HCT116 (cell line): ENCODE data around the gene NAA80. TPM values are rescaled to one million over a fixed set of nuclear protein-coding genes. Genes with fewer than 3 reads are reported as not detected.

Experiments used
- ATAC-seq: fragments of 200-7000 bp; cut with Tn5 transposase; 2 replicates; pipeline ENCODE4 v1.9.1; 2020; ENCODE audit warnings: mild to moderate bottlenecking, moderate library complexity
- BruUV-seq: library from RNA; stranded (reverse); fragments of 400-500 nt; replicated peaks from 2 replicates; lab custom pipeline; 2021; lab: Mats Ljungman, UMichigan
- CTCF ChIA-PET: fragments of 300-600 bp; sonication (Branson Sonifier 250); formaldehyde crosslinking; loops from one replicate; lab custom pipeline; 2021; ENCODE audit warnings: antibody characterized with exemption; lab: Charles Lee
- POLR2A ChIA-PET: fragments of 300-600, 350-600 bp; sonication (Branson Sonifier 250); formaldehyde crosslinking; loops from one replicate; lab custom pipeline; 2021; ENCODE audit warnings: antibody characterized with exemption; lab: Charles Lee
- RAD21 ChIA-PET, 2 experiments: fragments of 300-600 bp; sonication (Branson Sonifier 250); formaldehyde crosslinking; loops; one replicate each; lab custom pipeline; 2023; ENCODE audit warnings: low total read pairs in 2 of 2; ENCODE audit not compliant: uncharacterized antibody in 2 of 2, unreplicated experiment in 2 of 2, low non-redundant PET in 1 of 2; lab: Charles Lee
- DNase-seq: peaks from one replicate; pipeline ENCODE4 v3.0.0-alpha.2; 2010; ENCODE audit warnings: low read depth, low spot score
- H2AFZ ChIP-seq: fragments of 200-600 bp; shearing (Covaris generic), sonication (generic); 2 replicates; pipeline ENCODE4 v1.6.1; 2017; ENCODE audit warnings: low read depth, mixed run types, mixed read lengths, antibody characterized with exemption, low read length; ENCODE audit not compliant: poor library complexity, severe bottlenecking
- H3K27ac ChIP-seq: 2 replicates; pipeline ENCODE4 v1.5.1; 2012; ENCODE audit warnings: low read depth, low read length
- H3K27me3 ChIP-seq: fragments of 200-600 bp; sonication (generic); 2 replicates; pipeline ENCODE4 v1.6.1; 2016; ENCODE audit warnings: mixed run types, low read length, mixed read lengths; ENCODE audit not compliant: insufficient read depth
- H3K36me3 ChIP-seq, 2 experiments: fragments of 200-500 bp in 1 of 2; fragments of 200-600 bp in 1 of 2; sonication (Bioruptor generic) in 1 of 2; sonication (generic) in 1 of 2; 2 replicates each; pipeline versions ENCODE4 v1.5.1 to v1.6.1; 2014 to 2016; ENCODE audit warnings: low read length in 2 of 2, inconsistent platforms in 1 of 2, mixed read lengths in 1 of 2, mixed run types in 1 of 2; ENCODE audit not compliant: insufficient read depth in 2 of 2, control insufficient read depth in 1 of 2
- H3K4me1 ChIP-seq, 2 experiments: fragments of 200-600 bp in 1 of 2; sonication (generic) in 1 of 2; 2 replicates each; pipeline versions ENCODE4 v1.5.1 to v1.6.1; 2012 to 2017; ENCODE audit warnings: low read length in 2 of 2, inconsistent platforms in 1 of 2, mild to moderate bottlenecking in 1 of 2, mixed read lengths in 1 of 2, mixed run types in 1 of 2, moderate library complexity in 1 of 2; ENCODE audit not compliant: insufficient read depth in 2 of 2, control insufficient read depth in 1 of 2
- H3K4me2 ChIP-seq: fragments of 200-600 bp; sonication (generic); 2 replicates; pipeline ENCODE4 v1.6.1; 2017; ENCODE audit warnings: mixed run types, low read length, mixed read lengths
- H3K4me3 ChIP-seq, 2 experiments: fragments of 200-600 bp in 1 of 2; sonication (generic) in 1 of 2; replicated peaks in 1 of 2; 2 replicates each; pipeline ENCODE4 v1.5.1; 2011 to 2016; ENCODE audit warnings: low read length in 2 of 2, control low read depth in 1 of 2, low read depth in 1 of 2, mild to moderate bottlenecking in 1 of 2, mixed read lengths in 1 of 2, mixed run types in 1 of 2
- H3K79me2 ChIP-seq: fragments of 200-600 bp; sonication (generic); 2 replicates; pipeline ENCODE4 v1.6.1; 2017; ENCODE audit warnings: mild to moderate bottlenecking, mixed run types, low read length, moderate library complexity, mixed read lengths; ENCODE audit not compliant: insufficient read depth
- H3K9ac ChIP-seq: fragments of 200-600 bp; sonication (generic); 2 replicates; pipeline ENCODE4 v1.6.1; 2016; ENCODE audit warnings: low read length, mixed read lengths
- H3K9me2 ChIP-seq: fragments of 200-600 bp; sonication (generic), shearing (Covaris generic); 2 replicates; pipeline ENCODE4 v1.6.1; 2017; ENCODE audit warnings: mixed run types, mild to moderate bottlenecking, moderate library complexity; ENCODE audit not compliant: insufficient read depth
- H3K9me3 ChIP-seq, 2 experiments: fragments of 200-500 bp in 1 of 2; fragments of 200-600 bp in 1 of 2; sonication (Bioruptor generic) in 1 of 2; sonication (generic) in 1 of 2; 2 replicates each; pipeline ENCODE4 v1.6.1; 2014 to 2017; ENCODE audit warnings: low read length in 2 of 2, mixed read lengths in 2 of 2, inconsistent platforms in 1 of 2, low read depth in 1 of 2, mild to moderate bottlenecking in 1 of 2, mixed run types in 1 of 2, moderate library complexity in 1 of 2; ENCODE audit not compliant: control insufficient read depth in 1 of 2, insufficient read depth in 1 of 2
- H4K20me1 ChIP-seq: fragments of 200-600 bp; sonication (generic), shearing (Covaris generic); 2 replicates; pipeline ENCODE4 v1.6.1; 2017; ENCODE audit warnings: mixed run types, mild to moderate bottlenecking, moderate library complexity; ENCODE audit not compliant: insufficient read depth
- CBX3 ChIP-seq: IDR thresholded peaks from 2 replicates; pipeline ENCODE4 v1.6.1; 2012; ENCODE audit warnings: low read depth
- CTCF ChIP-seq, 3 experiments: fragments of 200-600 bp in 1 of 3; sonication (generic) in 1 of 3; IDR thresholded peaks in 2 of 3; conservative IDR thresholded peaks in 1 of 3; 2 replicates each; pipeline ENCODE4 v1.5.1; 2012 to 2017; ENCODE audit warnings: low read depth in 2 of 3, low read length in 2 of 3, antibody characterized with exemption in 1 of 3, borderline replicate concordance in 1 of 3, control low read depth in 1 of 3, mild to moderate bottlenecking in 1 of 3, mixed read lengths in 1 of 3, mixed run types in 1 of 3, moderate library complexity in 1 of 3; ENCODE audit not compliant: insufficient read depth in 1 of 3
- EGR1 ChIP-seq: IDR thresholded peaks from 2 replicates; pipeline ENCODE4 v1.6.1; 2012; ENCODE audit warnings: low read depth
- EZH2 ChIP-seq: fragments of 200-600 bp; sonication (generic); IDR thresholded peaks from 2 replicates; pipeline ENCODE4 v1.6.1; 2017; ENCODE audit warnings: antibody characterized with exemption, mixed run types
- FOSL1 ChIP-seq: IDR thresholded peaks from 2 replicates; pipeline ENCODE4 v1.6.1; 2012; ENCODE audit warnings: low read depth
- JUND ChIP-seq: IDR thresholded peaks from 2 replicates; pipeline ENCODE4 v1.6.1; 2012
- POLR2AphosphoS5 ChIP-seq: IDR thresholded peaks from 2 replicates; pipeline ENCODE4 v1.6.1; 2011; ENCODE audit warnings: mild to moderate bottlenecking, low read depth, low read length, moderate library complexity
- RAD21 ChIP-seq: IDR thresholded peaks from 2 replicates; pipeline ENCODE4 v1.6.1; 2012; ENCODE audit warnings: low read depth, mild to moderate bottlenecking
- REST ChIP-seq: IDR thresholded peaks from 2 replicates; pipeline ENCODE4 v1.6.1; 2012; ENCODE audit warnings: low read depth
- SRF ChIP-seq: IDR thresholded peaks from 2 replicates; pipeline ENCODE4 v1.6.1; 2012; ENCODE audit warnings: low read depth
- TCF7L2 ChIP-seq: IDR thresholded peaks from 2 replicates; pipeline ENCODE4 v1.7.0; 2011; ENCODE audit warnings: borderline replicate concordance, inconsistent platforms; ENCODE audit not compliant: insufficient read depth, insufficient read length; ENCODE audit errors: extremely low read depth
- ZNF274 ChIP-seq: fragments of 200-500 bp; sonication (Bioruptor generic); IDR thresholded peaks from 2 replicates; pipeline ENCODE4 v1.6.1; 2014; ENCODE audit warnings: mild to moderate bottlenecking, low read depth, low read length, inconsistent platforms
- intact Hi-C: fragments of 100-400 bp; cut with micrococcal nuclease; formaldehyde crosslinking; loops from 2 replicates; pipeline ENCODE4 v1.10.0; 2022
- total RNA-seq: library from RNA; stranded (reverse); gene quantifications from one replicate; pipeline ENCODE4 v1.2.1, GENCODE V29; 2021; ENCODE audit not compliant: unreplicated experiment
- TF ChIP-seq, protein P1 (sequence below): IDR thresholded peaks from 2 replicates; pipeline ENCODE4 v1.6.1; 2012
- TF ChIP-seq, protein P2 (sequence below): IDR thresholded peaks from 2 replicates; pipeline ENCODE4 v1.6.1; 2012

NAA80 gene
- total RNA-seq, 1 experiment from 2014 or later: 21.3 TPM

DNA sequence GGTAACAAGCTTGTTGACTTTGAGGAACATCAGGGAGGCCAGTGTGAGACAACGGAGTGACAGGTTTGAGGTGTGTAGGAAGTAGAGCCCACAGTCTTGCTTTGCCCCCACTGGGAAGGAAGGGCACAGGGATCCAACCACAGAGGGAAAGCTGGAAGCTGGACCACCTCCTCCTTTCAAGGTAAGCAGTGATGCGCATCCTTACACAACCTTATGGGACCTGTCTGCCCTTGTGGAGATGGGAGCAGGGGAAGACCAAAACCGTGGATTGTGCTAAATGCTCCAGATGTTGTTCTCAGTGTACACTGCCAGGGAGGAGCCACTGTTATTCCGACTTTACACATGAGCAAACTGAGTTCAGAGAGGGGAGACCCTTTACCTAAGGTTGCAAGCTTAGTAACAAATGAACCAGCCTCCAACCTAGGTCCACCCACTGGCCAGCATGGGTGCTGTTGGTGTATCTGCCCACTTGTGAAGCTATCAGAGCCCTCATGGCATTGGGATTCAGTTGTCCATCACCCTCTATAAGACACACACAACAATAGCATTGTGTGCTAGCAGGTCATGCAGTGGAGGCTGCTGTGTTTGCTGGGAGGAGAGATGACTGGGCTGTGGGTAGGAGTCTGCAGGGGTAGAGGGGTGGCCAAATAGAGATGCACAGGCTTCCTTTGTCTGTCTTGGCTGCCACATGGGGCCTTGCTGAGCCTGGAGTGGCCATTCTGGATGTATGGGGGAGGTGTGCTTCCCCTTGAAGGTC lies 20.9 kb downstream of the NAA80 start:
- DNase-seq (no peak), ATAC-seq (no peak)
- peaks cover 13 to 16% of the 10 kb centered on the region in 2 experiments; a peak in 3 of 4 replicates for H3K4me1 ChIP-seq
- no peak overlapping the region for H3K27ac ChIP-seq
- CTCF ChIA-PET: interaction anchor here (1.3 to 1.7 kb wide), 2 partner anchors 45 to 52 kb away, joined by 3 read pairs; no protein-coding TSS in a partner anchor
- no peaks in the 10 kb centered on the region for H4K20me1 ChIP-seq
- H3K36me3 ChIP-seq: no peaks in the 10 kb centered on the region
- BruUV-seq: no TSS peak
- no peak overlapping the region for H3K4me3 ChIP-seq
- no peaks in the 10 kb centered on the region for H3K27me3 ChIP-seq
- H2AFZ ChIP-seq: no peak overlapping the region
- no peaks in the 10 kb centered on the region for H3K79me2 ChIP-seq
- POLR2A ChIA-PET: interaction anchor here (1.7 kb wide), 1 partner anchor 16 kb away, joined by 4 read pairs; no protein-coding TSS in a partner anchor
- TF ChIP-seq EZH2 (no peak), POLR2AphosphoS5 (no peak)
- RAD21 ChIA-PET: interaction anchor here in 1 of 2 experiments (1.2 kb wide), 1 partner anchor 32 kb away, joined by 3 read pairs; no protein-coding TSS in a partner anchor
- no peak overlapping the region for H3K4me2 ChIP-seq
- no peaks in the 10 kb centered on the region for H3K9me2 ChIP-seq
- H3K9me3 ChIP-seq: no peaks in the 10 kb centered on the region
- intact Hi-C loops: no loop called here
- H3K9ac ChIP-seq: no peak overlapping the region

- RAD21 ChIA-PET: no interaction called here
- Histone ChIP-seq H3K9ac (no peak overlapping the region), H3K36me3 (no peaks in the 10 kb centered on the region), H3K9me2 (no peaks in the 10 kb centered on the region), H4K20me1 (no peaks in the 10 kb centered on the region), H3K27me3 (no peaks in the 10 kb centered on the region), H3K9me3 (no peaks in the 10 kb centered on the region), H3K27ac (no peak overlapping the region), H3K4me1 (peaks cover 16 to 26% of the 10 kb centered on the region in 2 experiments; a peak in 3 of 4 replicates), H3K4me2 (no peak overlapping the region), H3K4me3 (no peak overlapping the region), H2AFZ (no peak overlapping the region), H3K79me2 (no peaks in the 10 kb centered on the region)
- no peak for DNase-seq
- BruUV-seq: no TSS peak
- CTCF ChIA-PET: interaction anchor here (1.7 kb wide), 1 partner anchor 47 kb away, joined by 3 read pairs; no protein-coding TSS in a partner anchor
- POLR2A ChIA-PET: no interaction called here
- no peak for ATAC-seq
- intact Hi-C loops: no loop called here
- TF ChIP-seq TCF7L2 (no peak), EZH2 (no peak), JUND (no peak), ZNF274 (no peak), REST (no peak), FOSL1 (no peak), CBX3 (no peak), RAD21 (no peak), EGR1 (no peak), SRF (no peak), CTCF (IDR thresholded peaks at IDR 0.05 in 2 of 3, conservative IDR thresholded peaks at IDR 0.05 in 1 of 3; ENCODE audit: borderline replicate concordance in 1 of 3, insufficient read depth in 1 of 3, low read depth in 2 of 3, low read length in 2 of 3) (no peak)
- TF ChIP-seq, protein P1, sequence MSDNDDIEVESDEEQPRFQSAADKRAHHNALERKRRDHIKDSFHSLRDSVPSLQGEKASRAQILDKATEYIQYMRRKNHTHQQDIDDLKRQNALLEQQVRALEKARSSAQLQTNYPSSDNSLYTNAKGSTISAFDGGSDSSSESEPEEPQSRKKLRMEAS: no peak
- TF ChIP-seq, protein P2, sequence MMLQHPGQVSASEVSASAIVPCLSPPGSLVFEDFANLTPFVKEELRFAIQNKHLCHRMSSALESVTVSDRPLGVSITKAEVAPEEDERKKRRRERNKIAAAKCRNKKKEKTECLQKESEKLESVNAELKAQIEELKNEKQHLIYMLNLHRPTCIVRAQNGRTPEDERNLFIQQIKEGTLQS: no peak
These were observed 22.5 kb downstream of the NAA80 start for GRCh38 chr3:50276762-50277101.
